OCI-LY3 (cell line): ENCODE results near the gene KLK8.

Experiments
- H2AFZ ChIP-seq: fragments of 200-600, 300-600 bp; shearing (Covaris generic); 2 replicates; pipeline ENCODE4 v1.6.0; 2014; ENCODE audit warnings: antibody characterized with exemption, low read depth, low read length
- H3K27ac ChIP-seq: fragments of 200-600, 300-600 bp; sonication (generic); 2 replicates; pipeline ENCODE4 v1.5.1; 2014; ENCODE audit warnings: mild to moderate bottlenecking, low read length, moderate library complexity, mixed read lengths
- H3K27me3 ChIP-seq: fragments of 200-600, 300-600 bp; sonication (generic); 2 replicates; pipeline ENCODE4 v1.6.1; 2014; ENCODE audit warnings: low read depth, low read length, mixed read lengths
- H3K36me3 ChIP-seq: fragments of 200-600, 300-600 bp; sonication (generic); replicated peaks from 2 replicates; pipeline ENCODE3; 2014; ENCODE audit warnings: low read depth, low read length, mixed read lengths
- H3K4me1 ChIP-seq: fragments of 300-600, 200-600 bp; sonication (generic); 2 replicates; pipeline ENCODE4 v1.6.1; 2014; ENCODE audit warnings: low read length, mixed read lengths
- H3K4me2 ChIP-seq: fragments of 200-600, 300-600 bp; sonication (generic); 2 replicates; pipeline ENCODE4 v1.6.1; 2014; ENCODE audit warnings: low read length, mixed read lengths
- H3K4me3 ChIP-seq: fragments of 300-600, 200-600 bp; sonication (generic); 2 replicates; pipeline ENCODE4 v1.5.1; 2014; ENCODE audit warnings: antibody characterized with exemption, mild to moderate bottlenecking, low read length, moderate library complexity
- H3K79me2 ChIP-seq: fragments of 300-600, 200-600 bp; shearing (Covaris generic); 2 replicates; pipeline ENCODE4 v1.6.1; 2014; ENCODE audit warnings: mild to moderate bottlenecking, low read length, mixed read lengths
- H3K9ac ChIP-seq: fragments of 300-600, 200-600 bp; shearing (Covaris generic); 2 replicates; pipeline ENCODE4 v1.6.0; 2014; ENCODE audit warnings: mild to moderate bottlenecking, low read length, moderate library complexity
- H3K9me3 ChIP-seq: fragments of 200-600, 300-600 bp; shearing (Covaris generic); 2 replicates; pipeline ENCODE4 v1.6.1; 2014; ENCODE audit warnings: low read length, mixed read lengths; ENCODE audit not compliant: insufficient read depth
- H4K20me1 ChIP-seq: fragments of 200-600, 300-600 bp; sonication (generic); 2 replicates; pipeline ENCODE4 v1.6.1; 2016; ENCODE audit warnings: low read length, mixed read lengths; ENCODE audit not compliant: insufficient read depth
- CTCF ChIP-seq: fragments of 200-600, 300-600 bp; sonication (generic); IDR thresholded peaks from 2 replicates; pipeline ENCODE4 v1.5.1; 2014; ENCODE audit warnings: antibody characterized with exemption, low read length, low read depth
- EZH2phosphoT487 ChIP-seq: fragments of 200-600 bp; shearing (Covaris generic); IDR thresholded peaks from 2 replicates; pipeline ENCODE4 v1.6.1; 2018; ENCODE audit warnings: antibody characterized with exemption, mixed run types, low read depth

The KLK8 gene

GRCh38 chr19:50979758-50980157 lies 21.6 kb downstream of the KLK8 start:
- Histone ChIP-seq H3K9ac (no peak overlapping the region), H3K9me3 (no peaks in the 10 kb centered on the region), H3K4me3 (no peak overlapping the region), H4K20me1 (no peaks in the 10 kb centered on the region), H2AFZ (no peak overlapping the region), H3K79me2 (no peaks in the 10 kb centered on the region), H3K4me2 (no peak overlapping the region), H3K27ac (no peak overlapping the region), H3K27me3 (peaks cover 30% of the 10 kb centered on the region), H3K4me1 (no peaks in the 10 kb centered on the region), H3K36me3 (no peaks in the 10 kb centered on the region)
- no peak for TF ChIP-seq EZH2phosphoT487
- no peak for TF ChIP-seq CTCF

GRCh38 chr19:50978772-50979390 lies 22.5 kb downstream of the KLK8 start:
- H3K36me3 ChIP-seq = no peaks in the 10 kb centered on the region
- no peak overlapping the region for H2AFZ ChIP-seq
- no peaks in the 10 kb centered on the region for H3K4me1 ChIP-seq
- H3K9ac ChIP-seq = no peak overlapping the region
- H4K20me1 ChIP-seq = no peaks in the 10 kb centered on the region
- no peak overlapping the region for H3K4me3 ChIP-seq
- H3K27me3 ChIP-seq = peaks cover 35% of the 10 kb centered on the region
- H3K79me2 ChIP-seq = no peaks in the 10 kb centered on the region
- H3K4me2 ChIP-seq = no peak overlapping the region
- TF ChIP-seq CTCF = no peak
- TF ChIP-seq EZH2phosphoT487 = no peak
- no peak overlapping the region for H3K27ac ChIP-seq
- no peaks in the 10 kb centered on the region for H3K9me3 ChIP-seq

GRCh38 chr19:50977626-50978025 lies 23.8 kb downstream of the KLK8 start:
- Histone ChIP-seq H3K9me3 (no peaks in the 10 kb centered on the region), H3K27ac (no peak overlapping the region), H3K4me3 (no peak overlapping the region), H3K27me3 (peaks cover 40% of the 10 kb centered on the region), H3K9ac (no peak overlapping the region), H3K4me1 (no peaks in the 10 kb centered on the region), H2AFZ (no peak overlapping the region), H3K4me2 (no peak overlapping the region), H3K36me3 (no peaks in the 10 kb centered on the region), H4K20me1 (no peaks in the 10 kb centered on the region), H3K79me2 (no peaks in the 10 kb centered on the region)
- TF ChIP-seq CTCF (no peak), EZH2phosphoT487 (no peak)

GRCh38 chr19:50975766-50976165 lies 25.6 kb downstream of the KLK8 start:
- H3K79me2 ChIP-seq = no peaks in the 10 kb centered on the region
- no peak for TF ChIP-seq CTCF
- TF ChIP-seq EZH2phosphoT487 = no peak
- peaks cover 40% of the 10 kb centered on the region for H3K27me3 ChIP-seq
- H3K9ac ChIP-seq = no peak overlapping the region
- H3K36me3 ChIP-seq = no peaks in the 10 kb centered on the region
- no peak overlapping the region for H3K4me2 ChIP-seq
- no peaks in the 10 kb centered on the region for H3K9me3 ChIP-seq
- H4K20me1 ChIP-seq = no peaks in the 10 kb centered on the region
- H3K4me1 ChIP-seq = no peaks in the 10 kb centered on the region
- H3K27ac ChIP-seq = no peak overlapping the region
- no peak overlapping the region for H3K4me3 ChIP-seq
- no peak overlapping the region for H2AFZ ChIP-seq
